ENCODE results near the gene RAMP1.

The RAMP1 gene

GRCh38 chr2:237910576-237911362, 51.3 kb downstream of the RAMP1 start:
- Histone ChIP-seq H2BK12ac (ENCODE audit: low read length) (no peak overlapping the region), H3K27me3 (ENCODE audit: insufficient read depth, low read length) (no peaks in the 10 kb centered on the region), H3K18ac (ENCODE audit: low read length) (no peak overlapping the region), H3K79me2 (ENCODE audit: control insufficient read depth, insufficient read depth, low read length, poor library complexity) (no peaks in the 10 kb centered on the region), H3K9ac (ENCODE audit: low read length) (no peak overlapping the region), H3K27ac (ENCODE audit: low read depth, low read length) (no peak overlapping the region), H2AFZ (ENCODE audit: insufficient read depth, low read length, poor library complexity) (no peak overlapping the region), H2BK120ac (ENCODE audit: insufficient read depth, low read length, poor library complexity) (no peak overlapping the region), H3K23ac (ENCODE audit: low read length) (no peak overlapping the region), H3K79me1 (ENCODE audit: low read length) (no peaks in the 10 kb centered on the region), H3K4me1 (ENCODE audit: control insufficient read depth in 1 of 2, insufficient read depth in 2 of 2, low read length in 2 of 2) (no peaks in the 10 kb centered on the region), H3K4ac (ENCODE audit: low read depth, low read length) (no peak overlapping the region), H3K4me2 (ENCODE audit: low read length) (no peak overlapping the region), H3K14ac (ENCODE audit: low read length) (no peak overlapping the region), H2AK5ac (ENCODE audit: low read length) (no peak overlapping the region), H3K9me3 (ENCODE audit: insufficient read depth, low read depth, low read length) (peaks cover 14% of the 10 kb centered on the region), H3K4me3 (ENCODE audit: low read depth, low read length) (no peak overlapping the region), H4K91ac (ENCODE audit: low read depth, low read length) (no peak overlapping the region), H3K36me3 (ENCODE audit: control insufficient read depth in 1 of 2, insufficient read depth in 2 of 2, low read length in 2 of 2) (no peaks in the 10 kb centered on the region), H2BK5ac (ENCODE audit: low read depth, low read length, poor library complexity) (no peak overlapping the region), H4K12ac (ENCODE audit: low read depth, low read length) (no peak overlapping the region), H4K8ac (ENCODE audit: low read depth, low read length) (no peak overlapping the region)
- no peak for DNase-seq
- no CpG with 5 or more reads among the region's 12 CpGs for WGBS (ENCODE audit: extremely low coverage, insufficient coverage, insufficient read length)

- Histone ChIP-seq H2BK12ac (ENCODE audit: low read length) (no peak overlapping the region), H4K12ac (ENCODE audit: low read depth, low read length) (no peak overlapping the region), H2AFZ (ENCODE audit: insufficient read depth, low read length, poor library complexity) (no peak overlapping the region)
Observed at GRCh38 chr2:237911363-237912017, 52.1 kb downstream of the RAMP1 start.

GRCh38 chr2:237912271-237913192, 53.1 kb downstream of the RAMP1 start:
- WGBS (ENCODE audit: extremely low coverage, insufficient coverage, insufficient read length), result no CpG with 5 or more reads among the region's 28 CpGs
- Histone ChIP-seq H3K4ac (ENCODE audit: low read depth, low read length) (no peak overlapping the region), H4K91ac (ENCODE audit: low read depth, low read length) (no peak overlapping the region), H3K4me1 (ENCODE audit: control insufficient read depth in 1 of 2, insufficient read depth in 2 of 2, low read length in 2 of 2) (peaks cover 0 to 1% of the 10 kb centered on the region in 2 experiments), H3K27ac (ENCODE audit: low read depth, low read length) (no peak overlapping the region), H4K8ac (ENCODE audit: low read depth, low read length) (no peak overlapping the region), H2AK5ac (ENCODE audit: low read length) (no peak overlapping the region), H2BK120ac (ENCODE audit: insufficient read depth, low read length, poor library complexity) (no peak overlapping the region), H2BK5ac (ENCODE audit: low read depth, low read length, poor library complexity) (no peak overlapping the region), H3K79me1 (ENCODE audit: low read length) (no peaks in the 10 kb centered on the region), H3K79me2 (ENCODE audit: control insufficient read depth, insufficient read depth, low read length, poor library complexity) (no peaks in the 10 kb centered on the region), H4K12ac (ENCODE audit: low read depth, low read length) (no peak overlapping the region), H3K9ac (ENCODE audit: low read length) (no peak overlapping the region), H3K36me3 (ENCODE audit: control insufficient read depth in 1 of 2, insufficient read depth in 2 of 2, low read length in 2 of 2) (no peaks in the 10 kb centered on the region), H3K27me3 (ENCODE audit: insufficient read depth, low read length) (no peaks in the 10 kb centered on the region), H3K4me3 (ENCODE audit: low read depth, low read length) (no peak overlapping the region), H3K18ac (ENCODE audit: low read length) (no peak overlapping the region), H3K4me2 (ENCODE audit: low read length) (no peak overlapping the region), H3K23ac (ENCODE audit: low read length) (no peak overlapping the region), H3K9me3 (ENCODE audit: insufficient read depth, low read depth, low read length) (peaks cover 14% of the 10 kb centered on the region), H2BK12ac (ENCODE audit: low read length) (no peak overlapping the region), H2AFZ (ENCODE audit: insufficient read depth, low read length, poor library complexity) (no peak overlapping the region), H3K14ac (ENCODE audit: low read length) (no peak overlapping the region)
- DNase-seq, result no peak

More at GRCh38 chr2:237911363-237912017, 52.1 kb downstream of the RAMP1 start:
- Histone ChIP-seq H3K79me2 (ENCODE audit: control insufficient read depth, insufficient read depth, low read length, poor library complexity) (no peaks in the 10 kb centered on the region), H4K91ac (ENCODE audit: low read depth, low read length) (no peak overlapping the region), H2BK5ac (ENCODE audit: low read depth, low read length, poor library complexity) (no peak overlapping the region), H3K9me3 (ENCODE audit: insufficient read depth, low read depth, low read length) (peaks cover 14% of the 10 kb centered on the region), H3K18ac (ENCODE audit: low read length) (no peak overlapping the region), H3K27ac (ENCODE audit: low read depth, low read length) (no peak overlapping the region), H3K9ac (ENCODE audit: low read length) (no peak overlapping the region), H2BK120ac (ENCODE audit: insufficient read depth, low read length, poor library complexity) (no peak overlapping the region), H4K8ac (ENCODE audit: low read depth, low read length) (no peak overlapping the region), H2AK5ac (ENCODE audit: low read length) (no peak overlapping the region), H3K23ac (ENCODE audit: low read length) (no peak overlapping the region), H3K4me3 (ENCODE audit: low read depth, low read length) (no peak overlapping the region), H3K36me3 (ENCODE audit: control insufficient read depth in 1 of 2, insufficient read depth in 2 of 2, low read length in 2 of 2) (no peaks in the 10 kb centered on the region), H3K27me3 (ENCODE audit: insufficient read depth, low read length) (no peaks in the 10 kb centered on the region), H3K4ac (ENCODE audit: low read depth, low read length) (no peak overlapping the region), H3K4me1 (ENCODE audit: control insufficient read depth in 1 of 2, insufficient read depth in 2 of 2, low read length in 2 of 2) (no peaks in the 10 kb centered on the region), H3K4me2 (ENCODE audit: low read length) (no peak overlapping the region), H3K14ac (ENCODE audit: low read length) (no peak overlapping the region), H3K79me1 (ENCODE audit: low read length) (no peaks in the 10 kb centered on the region)
- DNase-seq, result no peak
- WGBS (ENCODE audit: extremely low coverage, insufficient coverage, insufficient read length), result no CpG with 5 or more reads among the region's 28 CpGs

GRCh38 chr2:237913193-237913917, 53.9 kb downstream of the RAMP1 start:
- H3K9ac ChIP-seq (ENCODE audit: low read length), result no peak overlapping the region

More at GRCh38 chr2:237913193-237913917, 53.9 kb downstream of the RAMP1 start:
- Histone ChIP-seq H3K79me1 (ENCODE audit: low read length) (no peaks in the 10 kb centered on the region), H3K18ac (ENCODE audit: low read length) (no peak overlapping the region), H2AK5ac (ENCODE audit: low read length) (no peak overlapping the region), H3K23ac (ENCODE audit: low read length) (no peak overlapping the region), H2AFZ (ENCODE audit: insufficient read depth, low read length, poor library complexity) (no peak overlapping the region), H3K4me2 (ENCODE audit: low read length) (no peak overlapping the region), H3K4me3 (ENCODE audit: low read depth, low read length) (no peak overlapping the region), H2BK5ac (ENCODE audit: low read depth, low read length, poor library complexity) (no peak overlapping the region), H3K4me1 (ENCODE audit: control insufficient read depth in 1 of 2, insufficient read depth in 2 of 2, low read length in 2 of 2) (peaks cover 0 to 2% of the 10 kb centered on the region in 2 experiments), H4K8ac (ENCODE audit: low read depth, low read length) (no peak overlapping the region), H3K79me2 (ENCODE audit: control insufficient read depth, insufficient read depth, low read length, poor library complexity) (no peaks in the 10 kb centered on the region), H3K14ac (ENCODE audit: low read length) (no peak overlapping the region), H4K12ac (ENCODE audit: low read depth, low read length) (no peak overlapping the region), H2BK120ac (ENCODE audit: insufficient read depth, low read length, poor library complexity) (no peak overlapping the region), H4K91ac (ENCODE audit: low read depth, low read length) (no peak overlapping the region), H2BK12ac (ENCODE audit: low read length) (no peak overlapping the region), H3K27me3 (ENCODE audit: insufficient read depth, low read length) (no peaks in the 10 kb centered on the region), H3K4ac (ENCODE audit: low read depth, low read length) (no peak overlapping the region), H3K27ac (ENCODE audit: low read depth, low read length) (no peak overlapping the region), H3K36me3 (ENCODE audit: control insufficient read depth in 1 of 2, insufficient read depth in 2 of 2, low read length in 2 of 2) (no peaks in the 10 kb centered on the region), H3K9me3 (ENCODE audit: insufficient read depth, low read depth, low read length) (peaks cover 10% of the 10 kb centered on the region)
- no CpG with 5 or more reads among the region's 26 CpGs for WGBS (ENCODE audit: extremely low coverage, insufficient coverage, insufficient read length)
- no peak for DNase-seq
